GF-D8 (cell line): ENCODE results near the gene NIN.

Experiments used
- DNase-seq: peaks from one replicate; lab custom pipeline; 2025; lab: John Stamatoyannopoulos, UW

Gene NIN

GRCh38 chr14:50762001-50762930, 68.7 kb downstream of the NIN start:
- DNase-seq: no peak

- no peak for DNase-seq
These were observed 71.0 kb downstream of the NIN start for GRCh38 chr14:50759800-50760543.

- no peak for DNase-seq
These were observed 72.0 kb downstream of the NIN start for GRCh38 chr14:50758945-50759344.

GRCh38 chr14:50758305-50758704, 72.7 kb downstream of the NIN start:
- no peak for DNase-seq

GRCh38 chr14:50757702-50758101, 73.3 kb downstream of the NIN start:
- no peak for DNase-seq

- no peak for DNase-seq
These were observed 74.7 kb downstream of the NIN start for GRCh38 chr14:50756300-50756699.

GRCh38 chr14:50750323-50750722, 80.6 kb downstream of the NIN start:
- DNase-seq: no peak

- DNase-seq: no peak
These were observed 85.4 kb downstream of the NIN start for GRCh38 chr14:50745401-50746058.

GRCh38 chr14:50744231-50744630, 86.7 kb downstream of the NIN start:
- DNase-seq: no peak

- DNase-seq: no peak
These were observed 89.4 kb downstream of the NIN start for GRCh38 chr14:50741567-50741966.

- no peak for DNase-seq
These were observed 90.1 kb downstream of the NIN start for GRCh38 chr14:50740856-50741255.

GRCh38 chr14:50739186-50739585, 91.8 kb downstream of the NIN start:
- no peak for DNase-seq

- DNase-seq: no peak
These were observed 94.0 kb downstream of the NIN start for GRCh38 chr14:50736932-50737419.

- DNase-seq: no peak
These were observed 95.8 kb downstream of the NIN start for GRCh38 chr14:50734950-50735695.

- no peak for DNase-seq
These were observed 97.5 kb downstream of the NIN start for GRCh38 chr14:50733494-50733893.

- DNase-seq: no peak
These were observed 102.1 kb downstream of the NIN start for GRCh38 chr14:50728836-50729235.

GRCh38 chr14:50726372-50727107, 104.4 kb downstream of the NIN start:
- no peak for DNase-seq

- DNase-seq: no peak
These were observed 105.2 kb downstream of the NIN start for GRCh38 chr14:50725761-50726160.

GRCh38 chr14:50719911-50720759, 110.8 kb downstream of the NIN start:
- DNase-seq: no peak

- DNase-seq: no peak
These were observed 112.0 kb downstream of the NIN start for GRCh38 chr14:50718949-50719348.
